Kidney capillary endothelial cell (primary cell): ENCODE measurements around the gene ADCK1.
A peak's percentile ranks its signal among the peaks of the same experiment; 100 is the strongest.
"Not testable (repeated sequence)": the region's sequence is repeated elsewhere in the genome, so short reads cannot be mapped to it uniquely, and the experiment has no call there.

Experiments
- DNase-seq: peaks from one replicate; pipeline ENCODE4 v3.0.0-alpha.2; 2018; ENCODE audit warnings: low spot score

The ADCK1 gene

DNA sequence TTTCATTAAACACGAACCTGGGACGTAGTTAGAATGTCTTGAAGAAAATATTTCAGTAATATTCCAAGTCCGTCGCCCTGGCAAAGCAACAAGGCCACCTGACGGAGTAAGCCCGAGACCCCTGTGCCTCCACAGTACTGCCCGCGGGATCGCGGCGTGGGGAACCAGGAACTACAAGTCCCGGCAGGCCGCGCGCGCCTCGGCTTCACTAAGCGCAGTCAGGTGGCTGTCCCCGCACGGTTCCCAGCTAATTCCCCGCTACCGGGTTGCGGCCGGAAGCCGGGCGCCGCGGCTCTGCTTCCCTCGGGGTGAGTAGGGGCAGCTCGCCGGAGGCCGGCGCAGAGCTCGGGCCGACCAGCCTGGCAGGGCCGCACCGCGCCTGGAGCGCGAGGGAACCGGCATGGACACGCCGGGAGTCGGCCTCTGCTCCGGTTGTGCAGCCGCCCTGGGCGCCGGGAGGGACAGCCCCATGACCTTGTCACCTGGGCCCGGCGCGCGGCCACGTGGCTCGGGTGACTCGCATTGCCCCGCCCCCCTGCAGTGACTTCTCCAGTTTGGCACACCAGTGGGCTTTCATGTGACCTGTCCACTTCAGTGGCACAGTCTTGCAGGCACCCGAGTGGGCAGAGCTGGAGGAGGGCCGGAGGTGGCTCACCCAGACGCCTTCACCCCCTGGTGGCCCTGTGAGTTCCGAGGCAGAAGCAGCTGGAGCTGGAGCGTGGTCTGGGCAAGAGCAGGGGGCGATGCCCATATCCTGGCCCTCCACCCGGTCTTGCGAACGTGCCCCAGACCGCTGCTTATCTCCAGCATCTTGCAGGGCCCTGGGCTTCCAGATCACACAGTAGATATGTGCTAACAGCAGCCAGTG is at the start of gene ADCK1:
Gene ADCK1, plus strand, starts transcription at position 247 of the 868 bp plus-strand sequence. CDS start 18,870 bp downstream, outside the sequence.
- DNase-seq: peak; percentile 71

DNA sequence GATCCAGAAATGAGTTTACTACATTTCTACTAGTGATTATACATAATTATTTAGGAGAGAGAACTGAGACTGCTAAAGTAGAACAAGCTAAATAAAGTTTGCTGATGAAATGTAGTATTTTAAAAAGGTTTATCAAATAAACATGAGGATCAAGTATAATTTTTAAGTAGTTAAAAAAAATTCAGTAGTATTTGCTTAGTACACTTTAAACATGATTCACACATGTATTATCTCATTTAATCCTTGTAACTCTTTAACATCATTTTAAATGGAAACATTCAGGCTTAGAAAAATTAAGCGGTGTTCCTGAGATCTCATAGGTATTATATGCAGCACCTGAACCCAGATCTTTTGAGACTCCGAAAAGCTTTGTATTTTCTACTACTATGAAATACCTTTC is 47.6 kb upstream of the ADCK1 start:
- DNase-seq: no peak

GRCh38 chr14:77752799-77753516 is 47.0 kb upstream of the ADCK1 start:
- DNase-seq: no peak

DNA sequence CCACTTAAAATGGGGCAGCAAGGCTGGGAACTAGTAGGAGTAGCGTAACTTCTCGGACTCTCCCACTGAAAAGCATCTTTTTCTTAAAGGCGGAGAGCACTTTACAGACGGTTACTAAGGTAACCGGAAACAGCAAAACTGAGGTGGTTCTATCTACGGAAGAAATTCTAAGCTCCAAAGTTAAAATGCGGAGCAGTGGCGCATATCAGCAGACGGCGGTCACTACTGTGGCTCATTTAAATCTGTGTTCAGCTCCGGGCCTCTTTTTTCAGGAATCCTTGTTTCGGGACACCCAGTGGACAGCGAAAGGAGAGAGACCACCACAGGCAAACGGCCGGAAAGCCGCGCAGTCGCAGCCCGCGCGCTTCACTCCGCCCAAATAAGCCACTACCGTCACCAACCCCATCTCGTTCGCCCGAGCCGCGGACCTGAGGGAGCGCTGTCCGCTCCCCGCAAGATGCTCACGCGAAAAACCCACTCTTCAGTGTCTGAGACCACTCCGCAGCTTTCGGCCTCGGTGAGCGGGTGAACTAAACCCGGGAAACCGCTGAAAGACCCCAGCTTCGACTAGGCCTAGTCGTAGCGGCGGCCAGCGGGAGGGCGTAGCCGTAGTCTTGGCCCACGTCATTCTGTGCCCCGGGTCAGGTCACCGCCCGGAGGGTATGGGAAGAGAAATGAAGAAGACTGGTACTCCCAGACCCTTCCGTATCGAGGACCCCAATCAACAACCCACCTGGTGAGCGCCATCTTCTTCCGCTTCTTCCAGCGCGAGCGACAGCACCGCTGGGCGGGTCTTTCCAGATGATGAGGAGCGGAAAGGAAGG is 39.3 kb upstream of the ADCK1 start, which contains the start of gene SNW1:
Gene SNW1, minus strand, starts transcription at position 776 of the 824 bp plus-strand sequence. Its CDS starts 29 bp downstream, at position 747.
- DNase-seq: peak; percentile 64

- peak; percentile 94 for DNase-seq
Measured at GRCh38 chr14:77761205-77761931, 38.5 kb upstream of the ADCK1 start.

GRCh38 chr14:77763316-77763715 is 36.6 kb upstream of the ADCK1 start:
- no peak for DNase-seq

GRCh38 chr14:77763978-77764377 is 35.9 kb upstream of the ADCK1 start:
- DNase-seq: no peak

DNA sequence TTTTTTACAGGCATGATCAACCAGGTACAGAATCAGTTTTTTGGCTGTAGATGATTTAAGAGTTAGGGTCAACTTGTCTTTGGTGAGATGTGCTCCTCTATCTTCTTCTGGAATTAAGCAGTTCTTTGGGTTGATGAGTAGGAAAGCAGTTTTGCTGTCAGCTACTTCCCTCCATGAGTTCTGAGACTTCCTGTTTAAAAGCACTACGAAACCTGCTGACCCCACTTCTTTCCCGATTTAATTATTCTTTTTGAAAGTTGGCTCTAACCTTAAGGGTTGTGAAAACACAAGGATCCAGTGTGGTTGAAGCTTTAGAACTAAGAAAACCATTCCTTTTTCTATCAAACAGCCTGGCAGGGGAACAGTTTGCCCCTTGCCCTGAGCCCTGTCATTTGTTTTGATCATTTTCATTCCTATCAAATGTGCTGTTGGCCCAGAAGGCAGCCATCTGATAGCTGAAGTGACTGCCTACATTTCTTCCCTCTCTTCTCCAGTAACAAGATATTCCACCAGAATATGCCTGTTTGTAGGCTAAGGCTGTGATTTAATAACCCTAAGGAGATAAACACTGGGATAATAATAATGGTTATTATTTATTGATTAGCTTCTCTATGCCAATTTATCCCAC is 31.4 kb upstream of the ADCK1 start:
- not testable (repeated sequence) for DNase-seq

GRCh38 chr14:77773966-77774365 is 25.9 kb upstream of the ADCK1 start:
- not testable (repeated sequence) for DNase-seq

GRCh38 chr14:77782202-77782601 is 17.7 kb upstream of the ADCK1 start:
- no peak for DNase-seq

DNA sequence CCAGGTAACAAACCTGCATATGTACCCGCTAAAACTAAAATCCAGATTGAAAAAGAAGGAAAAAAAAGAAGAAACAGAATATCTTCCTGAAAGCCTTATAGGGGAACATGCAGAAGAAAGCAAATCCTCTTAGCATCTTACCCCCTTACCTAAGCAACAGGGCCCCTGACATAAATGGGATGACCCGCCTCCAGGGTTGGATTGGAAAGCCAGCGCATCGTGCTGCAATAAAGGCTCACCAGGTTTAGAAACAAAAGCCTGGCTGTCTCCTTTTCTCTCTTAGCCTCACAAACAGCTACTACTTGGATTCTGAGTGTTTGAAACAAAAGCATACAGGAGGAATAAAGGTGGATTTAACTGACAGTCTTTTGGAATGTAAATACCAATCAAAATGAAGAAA is 13.8 kb upstream of the ADCK1 start:
- DNase-seq: no peak

DNA sequence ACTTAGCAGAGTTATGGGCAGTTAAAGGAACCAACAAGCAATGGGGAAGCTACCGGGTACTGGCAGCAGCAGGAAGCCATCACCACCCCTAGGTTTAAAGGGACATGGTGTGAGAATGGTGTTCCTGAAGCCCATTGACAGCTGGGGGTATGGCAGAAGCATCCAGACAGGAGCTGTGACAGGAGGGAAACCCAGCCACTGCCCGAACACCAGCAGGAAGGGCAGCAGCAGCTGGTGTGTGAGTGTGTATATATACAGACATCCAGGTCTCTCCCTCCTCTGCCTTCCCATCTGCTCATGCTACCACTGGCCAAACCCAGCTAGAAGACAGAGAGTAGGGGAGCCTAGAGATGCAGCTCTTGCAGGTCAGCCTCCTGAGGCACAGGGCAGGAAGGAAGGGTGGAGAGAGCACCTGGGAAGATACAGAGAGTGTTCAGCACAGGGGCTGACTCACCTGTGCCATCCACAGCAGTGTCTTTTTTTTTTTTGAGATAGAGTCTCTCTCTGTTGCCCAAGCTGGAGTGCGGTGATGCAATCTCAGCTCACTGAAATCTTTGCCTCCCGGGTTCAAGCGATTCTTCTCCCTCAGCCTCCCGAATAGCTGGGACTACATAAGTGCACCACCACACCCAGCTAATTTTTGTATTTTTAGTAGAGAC is 9.2 kb upstream of the ADCK1 start:
- DNase-seq: no peak

DNA sequence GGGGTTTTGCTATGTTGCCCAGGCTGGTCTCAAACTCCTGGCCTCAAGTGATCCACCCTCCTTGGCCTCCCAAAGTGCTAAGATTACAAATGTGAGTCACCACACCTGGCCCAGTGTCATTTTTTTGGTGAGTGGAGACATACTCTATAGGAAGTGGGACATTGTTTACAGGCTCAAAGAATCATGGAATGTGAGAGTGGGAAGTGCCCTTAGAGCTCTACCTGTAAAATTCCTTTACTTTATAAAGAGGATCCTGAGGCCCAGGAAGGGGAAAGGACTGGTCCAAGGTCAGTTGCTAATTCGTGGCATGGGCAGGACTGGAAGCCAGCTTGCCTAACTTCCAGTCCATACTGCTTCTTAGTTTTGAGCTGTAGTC is 8.7 kb upstream of the ADCK1 start:
- no peak for DNase-seq

DNA sequence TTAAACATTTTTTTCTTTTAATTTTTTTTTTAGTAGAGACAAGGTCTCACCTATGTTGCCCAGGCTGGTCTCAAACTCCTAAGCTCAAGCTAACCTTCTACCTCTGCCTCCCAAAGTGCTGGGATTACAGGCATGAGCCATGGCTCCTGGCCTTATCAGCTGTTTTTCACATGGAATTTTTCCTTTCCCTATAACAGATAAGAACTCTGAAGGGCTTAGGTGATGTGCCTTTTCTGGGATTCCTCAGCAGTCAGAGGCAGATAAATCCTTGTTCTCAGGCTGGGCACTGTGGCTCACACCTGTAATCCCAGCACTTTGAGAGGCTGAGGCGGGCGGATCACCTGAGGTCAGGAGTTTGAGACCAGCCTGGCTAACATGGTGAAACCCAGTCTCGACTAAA is 6.7 kb upstream of the ADCK1 start:
- DNase-seq: not testable (repeated sequence)

DNA sequence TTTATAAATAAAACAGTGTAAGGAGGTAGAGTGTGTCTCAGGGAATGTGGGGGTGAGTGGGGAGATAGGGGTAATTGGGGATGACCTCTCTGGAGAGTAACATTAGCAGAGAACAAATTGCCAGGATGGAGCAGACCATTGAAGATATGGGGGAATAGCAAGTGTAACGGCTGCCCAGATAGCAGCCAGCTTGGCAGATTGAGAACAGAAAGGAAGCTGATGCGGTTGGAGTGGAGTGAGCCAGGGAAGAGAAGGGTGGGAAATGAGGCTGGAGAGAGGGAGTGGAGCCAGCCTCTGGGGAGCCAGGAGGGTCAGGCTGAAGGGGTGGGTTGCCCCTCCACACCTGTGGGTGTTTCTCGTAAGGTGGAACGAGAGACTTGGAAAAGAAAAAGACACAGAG is 5.6 kb upstream of the ADCK1 start:
- no peak for DNase-seq

- not testable (repeated sequence) for DNase-seq
Measured at GRCh38 chr14:77799456-77799855, 453 bp upstream of the ADCK1 start.

DNA sequence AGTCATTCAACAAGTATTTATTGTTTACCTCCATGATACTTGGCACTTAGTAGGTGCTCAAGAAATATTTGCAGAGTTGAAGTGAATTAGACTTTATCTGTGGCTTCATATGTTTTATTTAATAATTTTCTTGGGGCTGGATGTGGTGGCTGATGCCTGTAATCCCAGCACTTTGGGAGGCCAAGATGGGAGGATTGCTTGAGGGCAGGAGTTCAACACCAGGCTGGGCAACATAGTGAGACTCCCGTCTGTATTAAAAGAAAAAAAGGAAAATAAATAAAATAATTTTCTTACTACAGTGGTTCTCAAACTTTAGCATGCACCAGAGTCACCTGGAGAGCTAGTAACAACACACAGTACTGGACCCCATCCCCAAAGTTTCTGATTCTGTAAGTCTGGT is 905 bp downstream of the ADCK1 start:
- no peak for DNase-seq

- DNase-seq: no peak
Measured at GRCh38 chr14:77804592-77804991, 4.7 kb downstream of the ADCK1 start.

DNA sequence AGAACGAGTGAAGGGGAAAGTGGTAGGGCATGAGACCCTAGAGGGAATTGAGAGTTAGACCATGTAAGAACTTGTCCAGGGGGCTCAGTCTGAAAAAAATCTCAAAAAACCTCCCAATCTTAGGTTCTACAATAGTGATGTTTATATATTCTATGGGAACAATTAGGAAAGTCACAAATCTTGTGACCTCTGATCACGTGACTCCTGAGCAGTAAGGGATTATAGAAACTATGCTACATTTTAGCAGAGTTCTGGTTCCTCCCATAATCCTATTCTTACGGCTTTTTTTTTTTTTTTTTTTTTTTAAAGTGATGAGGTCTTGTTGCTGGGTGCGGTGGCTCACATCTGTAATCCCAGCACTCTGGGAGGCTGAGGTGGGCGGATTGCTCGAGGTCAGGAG is 5.8 kb downstream of the ADCK1 start:
- no peak for DNase-seq

DNA sequence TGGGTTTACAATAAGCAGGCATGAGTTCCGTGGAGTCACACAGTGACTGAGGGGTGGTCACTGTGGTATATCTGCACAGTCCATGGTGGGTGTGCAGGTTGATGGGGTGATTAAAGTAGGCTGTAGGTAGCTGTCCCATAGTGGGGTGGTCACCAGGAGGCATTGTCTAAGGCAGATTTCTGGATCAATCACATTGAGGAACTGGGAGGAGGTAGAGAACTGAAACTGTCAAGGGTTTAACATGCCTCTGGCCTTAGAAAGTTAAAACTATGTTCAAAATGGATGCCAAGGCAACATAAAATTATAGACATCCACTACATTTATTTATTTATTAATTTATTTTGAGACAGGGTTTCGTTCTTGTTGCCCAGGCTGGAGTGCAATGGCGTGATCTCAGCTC is 8.3 kb downstream of the ADCK1 start:
- no peak for DNase-seq

DNA sequence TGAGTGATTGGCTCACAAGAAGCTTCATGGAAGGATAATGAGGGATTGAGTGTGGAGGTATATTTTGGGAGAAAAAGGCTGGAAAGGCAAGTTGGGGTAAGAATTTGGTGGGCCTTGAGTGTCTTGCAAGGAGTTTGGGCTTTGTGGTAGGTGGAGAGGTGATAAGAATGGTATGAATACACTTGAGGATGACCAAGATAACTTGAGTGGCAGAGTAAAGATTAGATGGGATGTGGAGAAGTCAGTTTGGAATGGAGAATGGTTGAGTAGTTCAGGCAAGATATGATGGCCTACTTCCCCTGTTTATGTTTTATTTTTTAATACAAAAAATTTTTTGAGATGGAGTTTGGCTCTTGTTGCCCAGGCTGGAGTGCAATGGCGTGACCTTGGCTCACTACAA is 9.1 kb downstream of the ADCK1 start:
- DNase-seq: no peak
